ENCODE results near the gene RPUSD1. TPM values are rescaled to one million over a fixed set of nuclear protein-coding genes. Genes with fewer than 3 reads are reported as not detected.

Gene RPUSD1
- total RNA-seq, 5 donors from 2014 or later (not counting 1 experiment from before 2014, with no cell fraction given) = 16.0 to 35.3 (median 34.5) TPM

- H3K4me3 ChIP-seq (ENCODE audit: control insufficient read depth in 1 of 2, extremely low read depth in 1 of 2, low read length in 1 of 2) = no peak overlapping the region
- Mint-ChIP-seq H3K36me3 (no peaks in the 10 kb centered on the region), H3K27me3 (peaks cover 0 to 18% of the 10 kb centered on the region in 2 donors), H3K9me3 (no peaks in the 10 kb centered on the region), H3K4me1 (peaks cover 0 to under 1% (median 0%) of the 10 kb centered on the region in 3 donors), H3K27ac (no peak overlapping the region), H3K4me3 (no peak overlapping the region)
- H3K4me1 ChIP-seq (ENCODE audit: control insufficient read depth in 1 of 2, extremely low read depth in 1 of 2, insufficient read depth in 2 of 2, low read length in 2 of 2) = peaks cover 0 to 3% of the 10 kb centered on the region in 2 experiments
- H3K27me3 ChIP-seq (replicated peaks in 1 of 2; ENCODE audit: control insufficient read depth in 2 of 2, extremely low read depth in 1 of 2, insufficient read depth in 2 of 2, low read length in 1 of 2) = peaks cover 0 to 67% of the 10 kb centered on the region in 2 experiments
- ChIA-PET CTCF (no interaction called here), POLR2A (no interaction called here)
- DNase-seq = no peak
- no peak overlapping the region for H3K27ac ChIP-seq (ENCODE audit: low read length)
- H3K9me3 ChIP-seq = no peaks in the 10 kb centered on the region
- H3K36me3 ChIP-seq (ENCODE audit: control insufficient read depth in 2 of 2, extremely low read depth in 1 of 2, insufficient read depth in 1 of 2, low read length in 1 of 2) = no peaks in the 10 kb centered on the region
- 15% methylated on average over 13 of the region's 17 CpGs for WGBS (ENCODE audit: insufficient coverage)
- peak in 1 of 4 experiments; percentile 13 for ATAC-seq (replicated peaks in 1 of 4)
Measured at GRCh38 chr16:800834-801511, 12.8 kb upstream of the RPUSD1 start.

GRCh38 chr16:799948-800833 lies 12.0 kb upstream of the RPUSD1 start, which contains the start of gene GNG13:
Gene GNG13 (minus strand): TSS chr16:800734. CDS start chr16:799077, 1,657 bp downstream.
- ChIA-PET CTCF (no interaction called here), POLR2A (no interaction called here)
- 7% methylated on average over 45 of the region's 57 CpGs for WGBS (ENCODE audit: insufficient coverage)
- Mint-ChIP-seq H3K27ac (no peak within 1 kb of the TSS), H3K4me3 (no peak within 1 kb of the TSS), H3K36me3 (no peaks in the 10 kb centered on the region), H3K27me3 (peaks cover 0 to 18% of the 10 kb centered on the region in 2 donors), H3K4me1 (no peaks in the 10 kb centered on the region), H3K9me3 (no peaks in the 10 kb centered on the region)
- H3K4me3 ChIP-seq (ENCODE audit: control insufficient read depth in 1 of 2, extremely low read depth in 1 of 2, low read length in 1 of 2) = no peak within 1 kb of the TSS
- no peak within 1 kb of the TSS for H3K27ac ChIP-seq (ENCODE audit: low read length)
- no peaks in the 10 kb centered on the region for H3K36me3 ChIP-seq (ENCODE audit: control insufficient read depth in 2 of 2, extremely low read depth in 1 of 2, insufficient read depth in 1 of 2, low read length in 1 of 2)
- peaks cover 0 to 3% of the 10 kb centered on the region in 2 experiments for H3K4me1 ChIP-seq (ENCODE audit: control insufficient read depth in 1 of 2, extremely low read depth in 1 of 2, insufficient read depth in 2 of 2, low read length in 2 of 2)
- no peak for DNase-seq
- ATAC-seq (replicated peaks in 1 of 4) = peak in 1 of 4 experiments; percentile 12
- H3K9me3 ChIP-seq = no peaks in the 10 kb centered on the region
- H3K27me3 ChIP-seq (replicated peaks in 1 of 2; ENCODE audit: control insufficient read depth in 2 of 2, extremely low read depth in 1 of 2, insufficient read depth in 2 of 2, low read length in 1 of 2) = peaks cover 0 to 66% of the 10 kb centered on the region in 2 experiments

- Mint-ChIP-seq H3K27ac (no peak overlapping the region), H3K4me3 (no peak overlapping the region), H3K36me3 (no peaks in the 10 kb centered on the region), H3K27me3 (peaks cover 0 to 18% of the 10 kb centered on the region in 2 donors), H3K9me3 (no peaks in the 10 kb centered on the region), H3K4me1 (no peaks in the 10 kb centered on the region)
- H3K4me3 ChIP-seq (ENCODE audit: control insufficient read depth in 1 of 2, extremely low read depth in 1 of 2, low read length in 1 of 2) = no peak overlapping the region
- H3K4me1 ChIP-seq (ENCODE audit: control insufficient read depth in 1 of 2, extremely low read depth in 1 of 2, insufficient read depth in 2 of 2, low read length in 2 of 2) = peaks cover 0 to 3% of the 10 kb centered on the region in 2 experiments
- POLR2A ChIA-PET = interaction anchor here in 1 of 2 donors (0.6 kb wide), 1 partner anchor 143 kb away, joined by 4 read pairs; no protein-coding TSS in a partner anchor
- CTCF ChIA-PET = no interaction called here
- no peaks in the 10 kb centered on the region for H3K36me3 ChIP-seq (ENCODE audit: control insufficient read depth in 2 of 2, extremely low read depth in 1 of 2, insufficient read depth in 1 of 2, low read length in 1 of 2)
- no peaks in the 10 kb centered on the region for H3K9me3 ChIP-seq
- WGBS (ENCODE audit: insufficient coverage) = 65% methylated on average over 10 of the region's 22 CpGs
- ATAC-seq (replicated peaks in 1 of 4) (no peak), DNase-seq (no peak)
- no peak overlapping the region for H3K27ac ChIP-seq (ENCODE audit: low read length)
- H3K27me3 ChIP-seq (replicated peaks in 1 of 2; ENCODE audit: control insufficient read depth in 2 of 2, extremely low read depth in 1 of 2, insufficient read depth in 2 of 2, low read length in 1 of 2) = peaks cover 0 to 61% of the 10 kb centered on the region in 2 experiments
Measured at GRCh38 chr16:799111-799947, 11.1 kb upstream of the RPUSD1 start.

- H3K27ac ChIP-seq (ENCODE audit: low read length) = no peak overlapping the region
- POLR2A ChIA-PET = interaction anchor here in 1 of 2 donors (0.6 kb wide), 1 partner anchor 142 kb away, joined by 4 read pairs; no protein-coding TSS in a partner anchor
- Mint-ChIP-seq H3K36me3 (no peaks in the 10 kb centered on the region), H3K27ac (no peak overlapping the region), H3K4me1 (no peaks in the 10 kb centered on the region), H3K27me3 (peaks cover 0 to 18% of the 10 kb centered on the region in 2 donors), H3K4me3 (no peak overlapping the region), H3K9me3 (no peaks in the 10 kb centered on the region)
- H3K4me1 ChIP-seq (ENCODE audit: control insufficient read depth in 1 of 2, extremely low read depth in 1 of 2, insufficient read depth in 2 of 2, low read length in 2 of 2) = peaks cover 0 to 3% of the 10 kb centered on the region in 2 experiments
- DNase-seq = no peak
- no peaks in the 10 kb centered on the region for H3K36me3 ChIP-seq (ENCODE audit: control insufficient read depth in 2 of 2, extremely low read depth in 1 of 2, insufficient read depth in 1 of 2, low read length in 1 of 2)
- peaks cover 0 to 61% of the 10 kb centered on the region in 2 experiments for H3K27me3 ChIP-seq (replicated peaks in 1 of 2; ENCODE audit: control insufficient read depth in 2 of 2, extremely low read depth in 1 of 2, insufficient read depth in 2 of 2, low read length in 1 of 2)
- ATAC-seq (replicated peaks in 1 of 4) = no peak
- H3K9me3 ChIP-seq = no peaks in the 10 kb centered on the region
- 88% methylated on average over 18 of the region's 19 CpGs for WGBS (ENCODE audit: insufficient coverage)
- CTCF ChIA-PET = no interaction called here
- H3K4me3 ChIP-seq (ENCODE audit: control insufficient read depth in 1 of 2, extremely low read depth in 1 of 2, low read length in 1 of 2) = no peak overlapping the region
Measured at GRCh38 chr16:798666-799065, 10.5 kb upstream of the RPUSD1 start.

GRCh38 chr16:797686-798085 lies 9.5 kb upstream of the RPUSD1 start:
- Mint-ChIP-seq H3K9me3 (no peaks in the 10 kb centered on the region), H3K27ac (no peak overlapping the region), H3K4me1 (no peaks in the 10 kb centered on the region), H3K4me3 (no peak overlapping the region), H3K27me3 (peaks cover 0 to 16% of the 10 kb centered on the region in 2 donors), H3K36me3 (no peaks in the 10 kb centered on the region)
- 96% methylated on average over 17 of the region's 22 CpGs for WGBS (ENCODE audit: insufficient coverage)
- POLR2A ChIA-PET = no interaction called here
- ATAC-seq (replicated peaks in 1 of 4) = no peak
- CTCF ChIA-PET = no interaction called here
- H3K9me3 ChIP-seq = no peaks in the 10 kb centered on the region
- H3K36me3 ChIP-seq (ENCODE audit: control insufficient read depth in 2 of 2, extremely low read depth in 1 of 2, insufficient read depth in 1 of 2, low read length in 1 of 2) = no peaks in the 10 kb centered on the region
- H3K27me3 ChIP-seq (replicated peaks in 1 of 2; ENCODE audit: control insufficient read depth in 2 of 2, extremely low read depth in 1 of 2, insufficient read depth in 2 of 2, low read length in 1 of 2) = peaks cover 0 to 52% of the 10 kb centered on the region in 2 experiments
- no peak overlapping the region for H3K27ac ChIP-seq (ENCODE audit: low read length)
- peaks cover 0 to 3% of the 10 kb centered on the region in 2 experiments for H3K4me1 ChIP-seq (ENCODE audit: control insufficient read depth in 1 of 2, extremely low read depth in 1 of 2, insufficient read depth in 2 of 2, low read length in 2 of 2)
- H3K4me3 ChIP-seq (ENCODE audit: control insufficient read depth in 1 of 2, extremely low read depth in 1 of 2, low read length in 1 of 2) = no peak overlapping the region
- DNase-seq = no peak

DNA sequence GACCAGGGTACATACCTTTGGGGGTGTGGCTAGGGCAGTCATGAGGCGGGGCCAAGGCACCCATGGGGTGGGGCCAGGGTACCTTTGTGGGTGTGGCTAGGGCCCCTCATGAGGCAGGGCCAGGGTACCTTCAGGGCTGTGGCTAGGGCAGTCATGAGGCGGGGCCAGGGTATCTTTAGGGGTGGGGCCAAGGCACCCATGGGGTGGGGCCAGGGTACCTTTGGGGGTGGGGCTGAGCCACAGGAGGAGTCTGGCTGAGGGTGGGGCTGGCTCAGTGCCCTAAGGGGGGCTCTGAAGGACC lies 8.9 kb upstream of the RPUSD1 start:
- Mint-ChIP-seq H3K4me1 (no peaks in the 10 kb centered on the region), H3K9me3 (no peaks in the 10 kb centered on the region), H3K27ac (no peak overlapping the region), H3K36me3 (no peaks in the 10 kb centered on the region), H3K4me3 (no peak overlapping the region), H3K27me3 (peaks cover 0 to 11% of the 10 kb centered on the region in 2 donors)
- ChIA-PET CTCF (no interaction called here), POLR2A (no interaction called here)
- Histone ChIP-seq H3K9me3 (no peaks in the 10 kb centered on the region), H3K4me1 (ENCODE audit: control insufficient read depth in 1 of 2, extremely low read depth in 1 of 2, insufficient read depth in 2 of 2, low read length in 2 of 2) (peaks cover 0 to 3% of the 10 kb centered on the region in 2 experiments), H3K4me3 (ENCODE audit: control insufficient read depth in 1 of 2, extremely low read depth in 1 of 2, low read length in 1 of 2) (no peak overlapping the region), H3K27ac (ENCODE audit: low read length) (no peak overlapping the region), H3K27me3 (replicated peaks in 1 of 2; ENCODE audit: control insufficient read depth in 2 of 2, extremely low read depth in 1 of 2, insufficient read depth in 2 of 2, low read length in 1 of 2) (peaks cover 0 to 46% of the 10 kb centered on the region in 2 experiments), H3K36me3 (ENCODE audit: control insufficient read depth in 2 of 2, extremely low read depth in 1 of 2, insufficient read depth in 1 of 2, low read length in 1 of 2) (no peaks in the 10 kb centered on the region)
- no peak for DNase-seq
- ATAC-seq (replicated peaks in 1 of 4) = peak in 1 of 4 experiments; percentile 32
- WGBS (ENCODE audit: insufficient coverage) = 75% methylated on average over 1 of the region's 2 CpGs

Measured in T-cell (primary cell).